Endothelial cell of umbilical vein (primary cell): Measurements from ENCODE around the gene COA5. TPM values are rescaled to one million over a fixed set of nuclear protein-coding genes. Genes with fewer than 3 reads are reported as not detected.
A peak's percentile ranks its signal among the peaks of the same experiment; 100 is the strongest.

ENCODE experiments used
- BruUV-seq: library from RNA; stranded (reverse); fragments of 400-500 nt; replicated peaks from 2 replicates; lab custom pipeline; 2021; lab: Mats Ljungman, UMichigan
- CTCF ChIA-PET: fragments of 300-600, 350-600 bp; sonication (Branson Sonifier 250); formaldehyde crosslinking; loops from one replicate; lab custom pipeline; 2021; ENCODE audit warnings: antibody characterized with exemption, inconsistent platforms; lab: Charles Lee
- POLR2A ChIA-PET: fragments of 300-600, 350-600 bp; sonication (Branson Sonifier 250); formaldehyde crosslinking; loops from one replicate; lab custom pipeline; 2021; ENCODE audit warnings: antibody characterized with exemption, inconsistent platforms; lab: Charles Lee
- DNase-seq: peaks from one replicate; pipeline ENCODE4 v3.0.0-alpha.2; 2011; ENCODE audit warnings: low read depth, low spot score
- FAIRE-seq: peaks from 2 replicates; lab custom pipeline; 2011; peaks lifted over from hg19 to GRCh38; lab: Jason Lieb, UNC
- H2AFZ ChIP-seq: 2 replicates; pipeline ENCODE4 v1.6.0; 2012; ENCODE audit warnings: low read depth, low read length, control low read depth, inconsistent platforms
- H3K27ac ChIP-seq: 2 replicates; pipeline ENCODE4 v1.5.1; 2011; ENCODE audit warnings: low read depth, mild to moderate bottlenecking, control low read depth, low read length, moderate library complexity; ENCODE audit not compliant: insufficient read depth
- H3K27me3 ChIP-seq, 2 experiments: 2 replicates each; pipeline versions ENCODE4 v1.6.0 to v1.6.1; 2011; ENCODE audit warnings: low read length in 2 of 2, mixed read lengths in 1 of 2; ENCODE audit not compliant: control insufficient read depth in 2 of 2, insufficient read depth in 2 of 2
- H3K36me3 ChIP-seq, 2 experiments: 2 replicates in 1 of 2; 3 replicates in 1 of 2; pipeline ENCODE4 v1.5.1; 2011; ENCODE audit warnings: low read length in 2 of 2, mild to moderate bottlenecking in 1 of 2, moderate library complexity in 1 of 2; ENCODE audit not compliant: control insufficient read depth in 2 of 2, insufficient read depth in 2 of 2; ENCODE audit errors: extremely low read depth in 1 of 2
- H3K4me1 ChIP-seq: 3 replicates; pipeline ENCODE4 v1.5.1; 2011; ENCODE audit warnings: mild to moderate bottlenecking, low read length; ENCODE audit not compliant: control insufficient read depth, insufficient read depth; ENCODE audit errors: extremely low read depth
- H3K4me2 ChIP-seq: 2 replicates; pipeline ENCODE4 v1.6.1; 2011; ENCODE audit warnings: low read length, control low read depth, mixed read lengths; ENCODE audit not compliant: insufficient read depth
- H3K4me3 ChIP-seq, 3 experiments: fragments of 200-600 bp in 1 of 3; sonication (generic), shearing (Covaris generic) in 1 of 3; replicated peaks in 1 of 3; 2 replicates each; pipeline ENCODE4 v1.5.1; 2011 to 2016; ENCODE audit warnings: control low read depth in 3 of 3, low read length in 3 of 3, mild to moderate bottlenecking in 2 of 3, inconsistent platforms in 1 of 3, low read depth in 1 of 3, moderate library complexity in 1 of 3; ENCODE audit not compliant: insufficient read depth in 1 of 3
- H3K79me2 ChIP-seq: 2 replicates; pipeline ENCODE4 v1.6.0; 2012; ENCODE audit warnings: low read length, inconsistent platforms; ENCODE audit not compliant: control insufficient read depth, insufficient read depth
- H3K9ac ChIP-seq: replicated peaks from 2 replicates; pipeline ENCODE3; 2011; ENCODE audit warnings: low read length, control low read depth; ENCODE audit not compliant: insufficient read depth; ENCODE audit errors: extremely low read depth
- H3K9me1 ChIP-seq: replicated peaks from 3 replicates; pipeline ENCODE4 v1.6.0; 2011; ENCODE audit warnings: mild to moderate bottlenecking, low read length; ENCODE audit not compliant: control insufficient read depth, insufficient read depth; ENCODE audit errors: extremely low read depth
- H3K9me3 ChIP-seq: replicated peaks from 2 replicates; pipeline ENCODE4 v1.5.1; 2012; ENCODE audit warnings: low read length, inconsistent platforms; ENCODE audit not compliant: control insufficient read depth, insufficient read depth
- H4K20me1 ChIP-seq: replicated peaks from 2 replicates; pipeline ENCODE3; 2011; ENCODE audit warnings: mild to moderate bottlenecking, low read length; ENCODE audit not compliant: control insufficient read depth, insufficient read depth; ENCODE audit errors: extremely low read depth
- CTCF ChIP-seq, 2 donors: IDR thresholded peaks; 1 replicate in 1 of 2; 2 replicates in 1 of 2; pipeline ENCODE4 v1.5.1; 2011; ENCODE audit warnings: low read length in 2 of 2, mild to moderate bottlenecking in 2 of 2, moderate library complexity in 2 of 2, control low read depth in 1 of 2, inconsistent platforms in 1 of 2, low read depth in 1 of 2; ENCODE audit not compliant: insufficient read depth in 1 of 2; ENCODE audit errors: extremely low read depth in 1 of 2
- EZH2 ChIP-seq: IDR thresholded peaks from 2 replicates; pipeline ENCODE4 v1.6.1; 2012; ENCODE audit warnings: borderline replicate concordance, low read depth, mild to moderate bottlenecking, moderate library complexity, low read length, inconsistent platforms; ENCODE audit not compliant: severe bottlenecking
- FOS ChIP-seq: IDR thresholded peaks from 2 replicates; pipeline ENCODE4 v1.6.1; 2011; ENCODE audit warnings: mild to moderate bottlenecking, low read length, moderate library complexity, borderline replicate concordance; ENCODE audit not compliant: insufficient read depth
- GATA2 ChIP-seq: IDR thresholded peaks from 2 replicates; pipeline ENCODE4 v1.7.0; 2011; ENCODE audit warnings: low read depth, mild to moderate bottlenecking, moderate library complexity, mixed read lengths, low read length; ENCODE audit not compliant: insufficient read length, insufficient read depth
- JUN ChIP-seq: IDR thresholded peaks from 2 replicates; pipeline ENCODE4 v1.6.1; 2011; ENCODE audit warnings: borderline replicate concordance, low read depth; ENCODE audit not compliant: insufficient read length, insufficient read depth
- MAX ChIP-seq: IDR thresholded peaks from 2 replicates; pipeline ENCODE4 v1.6.1; 2011; ENCODE audit not compliant: insufficient read depth, insufficient read length
- MYC ChIP-seq: IDR thresholded peaks from one replicate; pipeline ENCODE4 v1.6.1; 2011; ENCODE audit warnings: mild to moderate bottlenecking, low read depth, low read length
- POLR2A ChIP-seq: IDR thresholded peaks from 2 replicates; pipeline ENCODE4 v1.6.1; 2012; ENCODE audit warnings: low read depth, mild to moderate bottlenecking, control low read depth, low read length
- POLR2AphosphoS5 ChIP-seq: IDR thresholded peaks from 2 replicates; pipeline ENCODE4 v1.6.1; 2012; ENCODE audit warnings: low read depth, mild to moderate bottlenecking, control low read depth, low read length, moderate library complexity; ENCODE audit not compliant: insufficient read depth
- dilution Hi-C: fragments of 300-500 bp; cut with MboI; formaldehyde crosslinking; loops from one replicate; pipeline ENCODE4 v1.15.0; 2019; ENCODE audit warnings: low sequenced_read_pairs; ENCODE audit not compliant: extremely low pct_ligation_motif_present
- intact Hi-C: fragments of 100-400 bp; cut with micrococcal nuclease; formaldehyde crosslinking; loops from one replicate; pipeline ENCODE4 v1.10.0; 2022
- polyA plus RNA-seq, 4 experiments: library from polyadenylated mRNA; depleted of rRNA in 3 of 4; stranded (reverse) in 3 of 4; unstranded in 1 of 4; fragments of >200 nt; gene quantifications; 2 replicates each; pipeline versions ENCODE4 v1.2.1 to v1.2.3, GENCODE V29; 2011 to 2012; ENCODE audit warnings: missing spikeins in 1 of 4
- total RNA-seq: library from RNA; stranded (reverse); gene quantifications from 2 replicates; pipeline ENCODE4 v1.2.3, GENCODE V29; 2021

COA5 gene
- total and polyA plus RNA-seq, 2 donors (not counting 3 experiments of a cell fraction or from before 2014, with no cell fraction given) = 16.5 to 17.7 TPM

GRCh38 chr2:98649135-98649991, 41.1 kb upstream of the COA5 start:
- FAIRE-seq (peak; percentile 96), DNase-seq (peak; percentile 87)
- H3K79me2 ChIP-seq = peaks cover 13% of the 10 kb centered on the region
- no peaks in the 10 kb centered on the region for H3K9me3 ChIP-seq
- H4K20me1 ChIP-seq = no peaks in the 10 kb centered on the region
- ChIA-PET POLR2A (interaction anchor here (0.5 to 1.1 kb wide), 2 partner anchors 61 to 82 kb away, joined by 3 to 5 read pairs; partner anchors contain the start of gene MGAT4A), CTCF (interaction anchor here (0.6 to 1.9 kb wide), 69 partner anchors 8 to 1612 kb away, joined by 3 to 136 read pairs (median 5); partner anchors contain the start of genes CRACDL, MGAT4A, MITD1 and MRPL30)
- H2AFZ ChIP-seq = peak overlapping the region; percentile 59
- no peak overlapping the region for H3K4me3 ChIP-seq
- no TSS peak for BruUV-seq
- peak overlapping the region; percentile 54 for H3K27ac ChIP-seq
- intact Hi-C loops = loop anchor here (1.0 kb wide), 5 partner anchors 77 to 417 kb away; no protein-coding TSS in a partner anchor
- no peaks in the 10 kb centered on the region for H3K27me3 ChIP-seq
- H3K4me1 ChIP-seq = peaks cover 4% of the 10 kb centered on the region
- H3K9ac ChIP-seq = peak overlapping the region; percentile 26
- dilution Hi-C loops = no loop called here
- no peak overlapping the region for H3K4me2 ChIP-seq
- H3K36me3 ChIP-seq = peaks cover 4 to 6% of the 10 kb centered on the region in 2 experiments
- H3K9me1 ChIP-seq = peaks cover 2% of the 10 kb centered on the region
- TF ChIP-seq CTCF (IDR thresholded peaks at IDR 0.05; ENCODE audit: extremely low read depth in 1 of 2, insufficient read depth in 1 of 2, low read depth in 1 of 2, low read length in 2 of 2) (peak; percentile 97), MYC (no peak)

- intact Hi-C loops = no loop called here
- Histone ChIP-seq H3K36me3 (peaks cover 4 to 6% of the 10 kb centered on the region in 2 experiments), H3K4me2 (no peak overlapping the region), H4K20me1 (no peaks in the 10 kb centered on the region), H3K27me3 (no peaks in the 10 kb centered on the region), H3K9me3 (no peaks in the 10 kb centered on the region), H3K4me3 (no peak overlapping the region), H3K9ac (no peak overlapping the region), H3K4me1 (peaks cover 4% of the 10 kb centered on the region), H3K9me1 (peaks cover 2% of the 10 kb centered on the region), H3K79me2 (peaks cover 11% of the 10 kb centered on the region), H2AFZ (no peak overlapping the region), H3K27ac (no peak overlapping the region)
- no peak for FAIRE-seq
- CTCF ChIA-PET = interaction anchor here (1.2 to 1.9 kb wide), 6 partner anchors 56 to 217 kb away, joined by 4 to 136 read pairs (median 15); no protein-coding TSS in a partner anchor
- no peak for TF ChIP-seq MYC
- no peak for TF ChIP-seq POLR2A
- no peak for TF ChIP-seq POLR2AphosphoS5
- TF ChIP-seq CTCF (IDR thresholded peaks at IDR 0.05; ENCODE audit: extremely low read depth in 1 of 2, insufficient read depth in 1 of 2, low read depth in 1 of 2, low read length in 2 of 2) = no peak
- no peak for TF ChIP-seq GATA2
- TF ChIP-seq MAX = no peak
- no peak for TF ChIP-seq FOS
- no peak for TF ChIP-seq JUN
- TF ChIP-seq EZH2 = no peak
- dilution Hi-C loops = no loop called here
- no TSS peak for BruUV-seq
- DNase-seq = no peak
- POLR2A ChIA-PET = no interaction called here
Observed at GRCh38 chr2:98648451-98648850, 40.1 kb upstream of the COA5 start.
